Right kidney (tissue), 1 donor: ENCODE measurements around the gene FCHO2.

ENCODE experiments used
- DNase-seq: peaks from one replicate; pipeline ENCODE4 v3.0.0-alpha.2; 2016

Gene FCHO2

DNA sequence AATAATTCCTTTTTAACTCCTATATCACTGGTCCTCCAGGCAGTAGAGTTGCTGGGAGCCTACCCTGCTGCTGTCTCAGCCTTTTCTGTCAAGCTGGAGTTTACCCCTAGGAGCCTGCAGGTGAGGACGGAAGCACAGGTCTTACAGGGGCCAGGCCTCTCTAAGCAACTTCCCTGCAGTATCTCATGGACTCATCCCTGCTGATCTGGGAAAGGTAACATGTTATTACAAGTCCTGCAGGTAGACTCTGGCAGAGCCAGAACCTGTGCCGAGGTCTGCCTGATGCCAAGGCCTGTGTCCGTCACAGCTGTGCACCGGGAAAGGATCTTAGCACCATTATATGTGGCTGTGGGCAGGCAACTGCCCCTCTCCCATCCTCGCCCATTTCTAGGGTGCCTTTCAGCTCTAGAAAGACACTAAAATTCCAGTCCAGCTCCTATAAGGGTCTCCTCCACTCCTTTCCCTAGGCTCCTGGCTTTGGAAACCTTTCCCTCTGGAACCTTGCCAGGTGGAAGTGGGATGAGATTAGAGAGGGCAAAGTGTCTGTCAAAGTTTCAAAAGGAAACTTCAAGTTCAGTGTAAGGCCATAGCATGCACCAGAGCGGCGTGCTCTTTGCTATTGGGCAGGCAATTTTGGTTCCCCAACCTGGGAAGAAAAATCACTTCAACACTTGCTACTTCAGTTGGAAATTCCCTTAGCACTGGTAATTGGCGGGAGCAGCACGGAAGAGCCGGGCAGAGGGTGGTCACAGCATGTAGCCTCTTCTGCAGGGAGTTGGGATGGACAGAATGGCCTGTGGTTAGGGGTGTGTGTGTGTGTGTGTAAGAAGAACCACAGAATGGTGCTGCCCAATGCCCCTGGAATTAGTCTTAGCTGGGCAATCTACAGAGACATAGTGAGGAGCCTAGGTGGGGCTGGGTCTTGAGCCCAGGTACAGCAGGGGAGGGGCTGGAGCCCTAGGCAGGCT, 182.0 kb downstream of the FCHO2 start:
- no peak for DNase-seq

DNA sequence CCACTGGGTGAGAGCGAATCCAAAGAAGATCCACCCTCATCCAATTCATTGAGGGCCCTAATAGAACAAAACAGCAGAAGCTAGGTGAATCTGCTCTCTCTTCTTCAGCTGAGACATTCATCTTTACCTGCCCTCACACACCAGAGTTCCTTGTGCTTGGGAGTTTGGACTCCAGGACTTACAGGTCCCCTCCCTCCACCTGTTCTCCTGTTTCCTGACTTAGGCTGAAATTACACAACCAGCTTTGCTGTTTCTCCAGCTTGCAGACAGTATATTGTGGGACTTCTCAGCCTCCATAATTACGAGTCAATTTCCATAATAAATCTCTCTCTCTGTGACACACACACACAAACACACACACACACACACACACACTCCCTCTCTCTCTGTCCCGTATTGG, 183.6 kb downstream of the FCHO2 start:
- DNase-seq, result no peak
